PFSK-1 (cell line): Measurements from ENCODE around the gene MEGF9.

Experiments used
- FOXP2 ChIP-seq: optimal IDR thresholded peaks from 2 replicates; pipeline ENCODE3; 2011; ENCODE audit warnings: borderline replicate concordance, control low read depth, inconsistent platforms; ENCODE audit not compliant: insufficient read depth; ENCODE audit errors: extremely low read length, extremely low read depth
- POLR2AphosphoS5 ChIP-seq: IDR thresholded peaks from 2 replicates; pipeline ENCODE4 v1.6.1; 2012; ENCODE audit warnings: low read depth, mild to moderate bottlenecking, control low read depth, low read length, moderate library complexity
- SIN3A ChIP-seq: IDR thresholded peaks from 2 replicates; pipeline ENCODE4 v1.6.1; 2012; ENCODE audit warnings: mild to moderate bottlenecking, low read length, moderate library complexity, borderline replicate concordance; ENCODE audit not compliant: insufficient read depth
- TAF1 ChIP-seq: IDR thresholded peaks from 2 replicates; pipeline ENCODE4 v1.6.1; 2012; ENCODE audit warnings: low read length, control low read depth, borderline replicate concordance; ENCODE audit not compliant: insufficient read depth
- TF ChIP-seq, protein P1 (sequence below), 2 experiments: IDR thresholded peaks; 2 replicates each; pipeline versions ENCODE4 v1.6.1 to v1.8.0; 2011 to 2012; ENCODE audit warnings: low read depth in 2 of 2, low read length in 2 of 2, control low read depth in 1 of 2, inconsistent platforms in 1 of 2, mild to moderate bottlenecking in 1 of 2, moderate library complexity in 1 of 2; ENCODE audit not compliant: insufficient read depth in 1 of 2

- TF ChIP-seq POLR2AphosphoS5: no peak
- TF ChIP-seq, protein P1, sequence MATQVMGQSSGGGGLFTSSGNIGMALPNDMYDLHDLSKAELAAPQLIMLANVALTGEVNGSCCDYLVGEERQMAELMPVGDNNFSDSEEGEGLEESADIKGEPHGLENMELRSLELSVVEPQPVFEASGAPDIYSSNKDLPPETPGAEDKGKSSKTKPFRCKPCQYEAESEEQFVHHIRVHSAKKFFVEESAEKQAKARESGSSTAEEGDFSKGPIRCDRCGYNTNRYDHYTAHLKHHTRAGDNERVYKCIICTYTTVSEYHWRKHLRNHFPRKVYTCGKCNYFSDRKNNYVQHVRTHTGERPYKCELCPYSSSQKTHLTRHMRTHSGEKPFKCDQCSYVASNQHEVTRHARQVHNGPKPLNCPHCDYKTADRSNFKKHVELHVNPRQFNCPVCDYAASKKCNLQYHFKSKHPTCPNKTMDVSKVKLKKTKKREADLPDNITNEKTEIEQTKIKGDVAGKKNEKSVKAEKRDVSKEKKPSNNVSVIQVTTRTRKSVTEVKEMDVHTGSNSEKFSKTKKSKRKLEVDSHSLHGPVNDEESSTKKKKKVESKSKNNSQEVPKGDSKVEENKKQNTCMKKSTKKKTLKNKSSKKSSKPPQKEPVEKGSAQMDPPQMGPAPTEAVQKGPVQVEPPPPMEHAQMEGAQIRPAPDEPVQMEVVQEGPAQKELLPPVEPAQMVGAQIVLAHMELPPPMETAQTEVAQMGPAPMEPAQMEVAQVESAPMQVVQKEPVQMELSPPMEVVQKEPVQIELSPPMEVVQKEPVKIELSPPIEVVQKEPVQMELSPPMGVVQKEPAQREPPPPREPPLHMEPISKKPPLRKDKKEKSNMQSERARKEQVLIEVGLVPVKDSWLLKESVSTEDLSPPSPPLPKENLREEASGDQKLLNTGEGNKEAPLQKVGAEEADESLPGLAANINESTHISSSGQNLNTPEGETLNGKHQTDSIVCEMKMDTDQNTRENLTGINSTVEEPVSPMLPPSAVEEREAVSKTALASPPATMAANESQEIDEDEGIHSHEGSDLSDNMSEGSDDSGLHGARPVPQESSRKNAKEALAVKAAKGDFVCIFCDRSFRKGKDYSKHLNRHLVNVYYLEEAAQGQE (IDR thresholded peaks at IDR 0.05; ENCODE audit: insufficient read depth in 1 of 2, low read depth in 2 of 2, low read length in 2 of 2): no peak
- TF ChIP-seq SIN3A: no peak
- no peak for TF ChIP-seq TAF1
- no peak for TF ChIP-seq FOXP2
These were observed 142.6 kb downstream of the MEGF9 start for GRCh38 chr9:120571443-120572257.
